Measurements from ENCODE around the gene CTSL.
"Not testable (repeated sequence)": the region's sequence is repeated elsewhere in the genome, so short reads cannot be mapped to it uniquely, and the experiment has no call there.

The CTSL gene

DNA sequence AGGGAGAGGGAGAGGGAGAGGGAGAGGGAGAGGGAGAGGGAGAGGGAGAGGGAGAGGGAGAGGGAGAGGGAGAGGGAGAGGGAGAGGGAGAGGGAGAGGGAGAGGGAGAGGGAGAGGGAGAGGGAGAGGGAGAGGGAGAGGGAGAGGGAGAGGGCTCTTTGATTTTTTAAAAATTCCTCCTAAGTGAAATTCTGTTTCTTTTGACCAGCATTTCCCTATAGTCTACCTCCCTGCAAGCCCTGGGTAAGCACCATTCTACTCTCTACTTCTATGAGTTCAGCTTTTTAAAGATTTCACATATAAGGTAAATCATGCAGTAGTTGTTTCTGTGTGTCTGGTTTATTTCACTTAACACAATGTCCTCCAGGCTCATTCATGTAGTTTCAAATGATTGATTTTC is 34.1 kb downstream of the CTSL start:
- DNase-seq (ENCODE audit: low read depth, low spot score), result not testable (repeated sequence)

- DNase-seq (ENCODE audit: low read depth, low spot score), result no peak
Observed at GRCh38 chr9:87760529-87760928, 34.6 kb downstream of the CTSL start.

DNA sequence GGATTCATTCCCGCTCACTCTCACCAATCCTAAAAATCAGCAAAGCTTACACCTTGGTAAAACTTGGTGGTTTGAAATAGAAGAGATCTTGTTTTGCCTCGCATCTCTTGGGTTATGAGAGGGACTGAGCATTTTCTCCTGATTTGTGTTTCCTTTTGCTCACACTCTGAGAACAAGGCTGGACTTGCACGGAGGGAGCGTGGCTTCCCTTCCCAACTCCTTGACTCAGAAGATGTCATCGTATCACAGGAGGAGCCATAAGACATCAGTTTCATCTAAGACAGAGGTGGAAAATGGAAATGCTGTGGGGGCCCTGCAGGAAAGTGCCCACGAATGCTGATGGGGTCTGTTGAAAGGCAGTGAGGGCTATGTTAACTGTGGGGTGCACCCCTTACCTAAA is 37.4 kb downstream of the CTSL start:
- no peak for DNase-seq (ENCODE audit: low read depth, low spot score)

GRCh38 chr9:87765521-87765920 is 39.6 kb downstream of the CTSL start:
- no peak for DNase-seq (ENCODE audit: low read depth, low spot score)

GRCh38 chr9:87766697-87767096 is 40.8 kb downstream of the CTSL start:
- DNase-seq (ENCODE audit: low read depth, low spot score), result no peak

- DNase-seq (ENCODE audit: low read depth, low spot score), result no peak
Observed at GRCh38 chr9:87770616-87771315, 44.8 kb downstream of the CTSL start.

- DNase-seq (ENCODE audit: low read depth, low spot score), result peak; percentile 47
Observed at GRCh38 chr9:87771316-87772006, 45.5 kb downstream of the CTSL start.

- DNase-seq (ENCODE audit: low read depth, low spot score), result no peak
Observed at GRCh38 chr9:87776481-87777379, 50.8 kb downstream of the CTSL start.

- DNase-seq (ENCODE audit: low read depth, low spot score), result no peak
Observed at GRCh38 chr9:87778996-87779395, 53.1 kb downstream of the CTSL start.
